ENCODE results near the gene CNPY4.

- TF ChIP-seq CTCF (IDR thresholded peaks at IDR 0.05) (no peak), POLR2A (IDR thresholded peaks at IDR 0.05) (no peak)
These were observed 7.5 kb upstream of the CNPY4 start for GRCh38 chr7:100111914-100112313.

Measured in esophagus squamous epithelium (tissue), 4 donors.